ENCODE data around the gene TP63.

Gene TP63

DNA sequence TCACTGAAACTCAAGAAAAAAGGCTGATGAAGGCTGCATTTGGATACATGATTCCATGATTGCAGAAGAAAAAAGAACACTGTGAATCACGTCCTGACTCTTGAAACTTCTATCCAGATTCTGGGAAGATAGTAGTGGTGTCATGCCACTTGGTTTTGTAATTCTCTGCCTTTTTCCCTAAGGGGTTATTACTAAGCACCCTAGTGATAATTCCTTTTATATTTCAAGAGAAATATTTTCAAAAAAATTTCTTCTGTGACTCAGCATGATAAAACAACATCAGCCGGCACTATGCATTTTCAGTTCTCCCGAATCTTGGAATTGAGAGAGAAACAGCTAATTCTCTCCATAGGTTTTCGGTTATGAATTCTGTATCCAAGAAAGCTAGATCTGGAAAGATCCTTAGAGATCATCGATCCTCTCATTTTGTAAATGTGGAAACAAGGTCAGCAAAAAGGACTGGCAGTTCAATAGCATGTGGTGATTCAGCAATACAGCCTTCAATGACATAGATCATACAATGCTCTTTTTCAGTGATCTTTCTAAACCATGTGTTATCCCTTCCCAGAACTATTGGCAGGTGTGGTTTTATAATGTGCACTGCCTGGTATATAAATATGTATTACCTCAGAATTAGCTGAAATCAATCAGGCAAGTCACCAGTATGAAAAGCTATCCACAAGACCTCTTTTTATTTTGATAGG, 42.6 kb upstream of the TP63 start:
- Histone ChIP-seq H3K36me3 (ENCODE audit: insufficient read depth, low read length) (no peaks in the 10 kb centered on the region), H3K27ac (ENCODE audit: low read depth, low read length, poor library complexity, severe bottlenecking) (no peak overlapping the region), H3K79me2 (ENCODE audit: insufficient read depth, low read length) (no peaks in the 10 kb centered on the region), H2AFZ (ENCODE audit: low read length) (no peak overlapping the region), H3K4me1 (ENCODE audit: insufficient read depth, low read length, severe bottlenecking) (no peaks in the 10 kb centered on the region), H4K20me1 (ENCODE audit: insufficient read depth, low read length) (no peaks in the 10 kb centered on the region), H3K4me3 (ENCODE audit: low read depth, low read length, poor library complexity, severe bottlenecking) (no peak overlapping the region), H3K9me2 (ENCODE audit: low read depth, low read length) (no peaks in the 10 kb centered on the region), H3F3A (ENCODE audit: insufficient read depth, low read length) (no peaks in the 10 kb centered on the region), H3K4me2 (ENCODE audit: low read length) (no peak overlapping the region), H3K27me3 (ENCODE audit: insufficient read depth, low read length) (no peaks in the 10 kb centered on the region), H3K9ac (ENCODE audit: low read length) (no peak overlapping the region), H3K9me3 (ENCODE audit: low read length) (no peaks in the 10 kb centered on the region)
- TF ChIP-seq, protein P1, sequence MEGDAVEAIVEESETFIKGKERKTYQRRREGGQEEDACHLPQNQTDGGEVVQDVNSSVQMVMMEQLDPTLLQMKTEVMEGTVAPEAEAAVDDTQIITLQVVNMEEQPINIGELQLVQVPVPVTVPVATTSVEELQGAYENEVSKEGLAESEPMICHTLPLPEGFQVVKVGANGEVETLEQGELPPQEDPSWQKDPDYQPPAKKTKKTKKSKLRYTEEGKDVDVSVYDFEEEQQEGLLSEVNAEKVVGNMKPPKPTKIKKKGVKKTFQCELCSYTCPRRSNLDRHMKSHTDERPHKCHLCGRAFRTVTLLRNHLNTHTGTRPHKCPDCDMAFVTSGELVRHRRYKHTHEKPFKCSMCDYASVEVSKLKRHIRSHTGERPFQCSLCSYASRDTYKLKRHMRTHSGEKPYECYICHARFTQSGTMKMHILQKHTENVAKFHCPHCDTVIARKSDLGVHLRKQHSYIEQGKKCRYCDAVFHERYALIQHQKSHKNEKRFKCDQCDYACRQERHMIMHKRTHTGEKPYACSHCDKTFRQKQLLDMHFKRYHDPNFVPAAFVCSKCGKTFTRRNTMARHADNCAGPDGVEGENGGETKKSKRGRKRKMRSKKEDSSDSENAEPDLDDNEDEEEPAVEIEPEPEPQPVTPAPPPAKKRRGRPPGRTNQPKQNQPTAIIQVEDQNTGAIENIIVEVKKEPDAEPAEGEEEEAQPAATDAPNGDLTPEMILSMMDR (IDR thresholded peaks at IDR 0.05; ENCODE audit: low read length): no peak
- TF ChIP-seq EZH2 (IDR thresholded peaks at IDR 0.05; ENCODE audit: borderline replicate concordance, low read length): no peak

DNA sequence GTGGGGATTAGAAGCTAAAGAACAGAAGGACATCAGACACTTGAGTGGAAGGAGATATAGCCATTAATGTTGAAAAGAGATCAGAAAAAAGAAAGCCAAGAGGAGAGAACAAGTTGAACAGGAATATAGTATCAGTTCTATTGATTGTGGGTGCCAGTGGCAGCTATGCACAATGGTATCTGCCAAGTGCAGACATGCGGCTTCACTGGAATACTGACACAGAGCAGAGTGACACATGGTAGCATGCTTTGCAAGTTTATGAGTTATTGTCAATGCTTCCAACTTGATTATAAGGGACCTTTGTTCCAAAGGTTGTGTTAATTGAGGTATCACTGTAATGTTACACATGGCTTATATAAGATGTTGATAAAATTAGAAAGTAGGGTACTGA, 42.0 kb upstream of the TP63 start:
- no peaks in the 10 kb centered on the region for H3K36me3 ChIP-seq (ENCODE audit: insufficient read depth, low read length)
- H2AFZ ChIP-seq (ENCODE audit: low read length): no peak overlapping the region
- H3K4me1 ChIP-seq (ENCODE audit: insufficient read depth, low read length, severe bottlenecking): no peaks in the 10 kb centered on the region
- no peak overlapping the region for H3K4me2 ChIP-seq (ENCODE audit: low read length)
- no peaks in the 10 kb centered on the region for H3K27me3 ChIP-seq (ENCODE audit: insufficient read depth, low read length)
- H3F3A ChIP-seq (ENCODE audit: insufficient read depth, low read length): no peaks in the 10 kb centered on the region
- H3K9ac ChIP-seq (ENCODE audit: low read length): no peak overlapping the region
- no peak overlapping the region for H3K27ac ChIP-seq (ENCODE audit: low read depth, low read length, poor library complexity, severe bottlenecking)
- no peak overlapping the region for H3K4me3 ChIP-seq (ENCODE audit: low read depth, low read length, poor library complexity, severe bottlenecking)
- H3K79me2 ChIP-seq (ENCODE audit: insufficient read depth, low read length): no peaks in the 10 kb centered on the region
- H4K20me1 ChIP-seq (ENCODE audit: insufficient read depth, low read length): no peaks in the 10 kb centered on the region
- H3K9me3 ChIP-seq (ENCODE audit: low read length): no peaks in the 10 kb centered on the region
- TF ChIP-seq, protein P1 (IDR thresholded peaks at IDR 0.05; ENCODE audit: low read length): no peak
- no peak for TF ChIP-seq EZH2 (IDR thresholded peaks at IDR 0.05; ENCODE audit: borderline replicate concordance, low read length)
- no peaks in the 10 kb centered on the region for H3K9me2 ChIP-seq (ENCODE audit: low read depth, low read length)

DNA sequence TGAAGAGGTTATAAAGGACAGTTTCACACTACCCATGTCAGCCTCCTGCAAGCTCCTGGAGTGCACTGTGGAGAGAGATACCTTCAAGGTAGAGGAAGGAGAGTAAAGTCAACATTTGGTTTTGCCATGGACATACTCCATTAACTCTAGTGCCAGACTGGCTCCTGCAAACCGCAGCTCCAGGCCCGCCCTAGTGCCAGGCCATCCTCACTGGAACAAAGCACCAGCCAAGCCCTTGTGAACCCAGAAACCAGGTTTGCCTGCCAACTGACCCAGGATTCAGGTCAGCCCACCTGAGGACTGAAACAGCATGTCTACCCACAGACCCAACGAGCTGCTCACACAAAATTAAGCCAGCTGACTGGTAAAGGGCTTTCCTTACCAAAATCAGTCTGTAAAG, 41.0 kb upstream of the TP63 start:
- Histone ChIP-seq H3K27ac (ENCODE audit: low read depth, low read length, poor library complexity, severe bottlenecking) (no peak overlapping the region), H3F3A (ENCODE audit: insufficient read depth, low read length) (no peaks in the 10 kb centered on the region)
- no peak for TF ChIP-seq EZH2 (IDR thresholded peaks at IDR 0.05; ENCODE audit: borderline replicate concordance, low read length)
- TF ChIP-seq, protein P1 (IDR thresholded peaks at IDR 0.05; ENCODE audit: low read length): no peak

More for the DNA sequence above, 41.0 kb upstream of the TP63 start:
- Histone ChIP-seq H3K4me2 (ENCODE audit: low read length) (no peak overlapping the region), H3K9me3 (ENCODE audit: low read length) (no peaks in the 10 kb centered on the region), H2AFZ (ENCODE audit: low read length) (no peak overlapping the region), H4K20me1 (ENCODE audit: insufficient read depth, low read length) (no peaks in the 10 kb centered on the region), H3K9ac (ENCODE audit: low read length) (no peak overlapping the region), H3K79me2 (ENCODE audit: insufficient read depth, low read length) (no peaks in the 10 kb centered on the region), H3K36me3 (ENCODE audit: insufficient read depth, low read length) (no peaks in the 10 kb centered on the region), H3K4me3 (ENCODE audit: low read depth, low read length, poor library complexity, severe bottlenecking) (no peak overlapping the region), H3K27me3 (ENCODE audit: insufficient read depth, low read length) (no peaks in the 10 kb centered on the region), H3K9me2 (ENCODE audit: low read depth, low read length) (no peaks in the 10 kb centered on the region), H3K4me1 (ENCODE audit: insufficient read depth, low read length, severe bottlenecking) (no peaks in the 10 kb centered on the region)
